AG08396 (cell line): Measurements from ENCODE around the gene SELENOH.

ENCODE experiments used
- DNase-seq: peaks from one replicate; pipeline ENCODE4 v3.0.0; 2012; ENCODE audit warnings: low spot score, mixed read lengths

The SELENOH gene

GRCh38 chr11:57781529-57781943, 40.2 kb downstream of the SELENOH start:
- no peak for DNase-seq

- DNase-seq: no peak
These were observed 43.8 kb downstream of the SELENOH start for GRCh38 chr11:57785072-57785471.

GRCh38 chr11:57786436-57786835, 45.1 kb downstream of the SELENOH start:
- no peak for DNase-seq

GRCh38 chr11:57787006-57787604, 45.8 kb downstream of the SELENOH start:
- DNase-seq: no peak

GRCh38 chr11:57787920-57788702, 46.8 kb downstream of the SELENOH start:
- no peak for DNase-seq

GRCh38 chr11:57788703-57789088, 47.4 kb downstream of the SELENOH start:
- DNase-seq: no peak

GRCh38 chr11:57791321-57792059, 50.2 kb downstream of the SELENOH start:
- no peak for DNase-seq

- DNase-seq: no peak
These were observed 50.8 kb downstream of the SELENOH start for GRCh38 chr11:57792060-57792541.

- DNase-seq: no peak
These were observed 51.6 kb downstream of the SELENOH start for GRCh38 chr11:57792870-57793269.
